Common myeloid progenitor, CD34-positive (primary cell): ENCODE results near the gene MET.

ENCODE experiments used
- CTCF ChIA-PET: fragments of 350-600 bp; sonication (Branson Sonifier 250); formaldehyde crosslinking; loops from one replicate; lab custom pipeline; 2021; ENCODE audit warnings: antibody characterized with exemption; lab: Charles Lee
- POLR2A ChIA-PET: fragments of 350-600 bp; sonication (Branson Sonifier 250); formaldehyde crosslinking; loops from one replicate; lab custom pipeline; 2021; ENCODE audit warnings: antibody characterized with exemption; lab: Charles Lee
- DNase-seq, 3 donors: peaks; one replicate each; pipeline versions ENCODE4 v3.0.0 to v3.0.0-alpha.2; 2013
- H3K27ac ChIP-seq, 2 experiments: 1 replicate in 1 of 2; 2 replicates in 1 of 2; pipeline ENCODE4 v1.7.0; 2013; ENCODE audit warnings: inconsistent platforms in 2 of 2, low read length in 2 of 2, mild to moderate bottlenecking in 2 of 2, low read depth in 1 of 2, moderate library complexity in 1 of 2; ENCODE audit not compliant: severe bottlenecking in 2 of 2, insufficient read depth in 1 of 2, poor library complexity in 1 of 2
- H3K27me3 ChIP-seq, 5 experiments: replicated peaks in 2 of 5; 1 replicate in 3 of 5; 2 replicates in 2 of 5; pipeline versions ENCODE4 v1.6.1 to v1.7.0; 2013; ENCODE audit warnings: low read length in 4 of 5, mild to moderate bottlenecking in 2 of 5, moderate library complexity in 2 of 5, inconsistent platforms in 1 of 5; ENCODE audit not compliant: insufficient read depth in 5 of 5, control insufficient read depth in 4 of 5
- H3K36me3 ChIP-seq, 4 experiments: 1 replicate in 2 of 4; 2 replicates in 2 of 4; pipeline versions ENCODE4 v1.6.1 to v1.7.0; 2013; ENCODE audit warnings: low read length in 3 of 4, control low read depth in 1 of 4, mild to moderate bottlenecking in 1 of 4; ENCODE audit not compliant: control insufficient read depth in 4 of 4, insufficient read depth in 4 of 4
- H3K4me1 ChIP-seq, 4 experiments: 1 replicate in 3 of 4; 2 replicates in 1 of 4; pipeline versions ENCODE4 v1.6.1 to v1.7.1; 2013; ENCODE audit warnings: low read length in 3 of 4, mild to moderate bottlenecking in 3 of 4, control low read depth in 1 of 4, inconsistent platforms in 1 of 4, moderate library complexity in 1 of 4; ENCODE audit not compliant: control insufficient read depth in 4 of 4, insufficient read depth in 4 of 4; ENCODE audit errors: control extremely low read depth in 1 of 4
- H3K4me3 ChIP-seq, 7 experiments: 1 replicate in 4 of 7; 2 replicates in 3 of 7; pipeline versions ENCODE4 v1.5.1 to v1.7.0; 2013; ENCODE audit warnings: mild to moderate bottlenecking in 7 of 7, low read length in 6 of 7, moderate library complexity in 6 of 7, inconsistent platforms in 2 of 7, low read depth in 2 of 7, control low read depth in 1 of 7; ENCODE audit not compliant: insufficient read depth in 4 of 7, control insufficient read depth in 1 of 7; ENCODE audit errors: extremely low read depth in 1 of 7
- H3K9me3 ChIP-seq, 5 experiments: 1 replicate in 4 of 5; 2 replicates in 1 of 5; pipeline versions ENCODE4 v1.6.1 to v1.7.1; 2013; ENCODE audit warnings: low read length in 4 of 5, mild to moderate bottlenecking in 2 of 5, inconsistent platforms in 1 of 5, low read depth in 1 of 5, moderate library complexity in 1 of 5; ENCODE audit not compliant: control insufficient read depth in 4 of 5, insufficient read depth in 2 of 5; ENCODE audit errors: control extremely low read depth in 1 of 5
- WGBS: methylation state at CpG from one replicate; pipeline ENCODE4 v1.1.5; 2013; ENCODE audit not compliant: insufficient coverage; 5-methylcytosine and 5-hydroxymethylcytosine counted together

The MET gene

GRCh38 chr7:116785843-116786242 is 113.8 kb downstream of the MET start:
- H3K9me3 ChIP-seq: no peaks in the 10 kb centered on the region
- CTCF ChIA-PET: interaction anchor here (1.0 to 2.5 kb wide), 5 partner anchors 9 to 526 kb away, joined by 3 to 14 read pairs (median 4); no protein-coding TSS in a partner anchor
- no peaks in the 10 kb centered on the region for H3K27me3 ChIP-seq
- H3K4me3 ChIP-seq: no peak overlapping the region
- no peak overlapping the region for H3K27ac ChIP-seq
- POLR2A ChIA-PET: no interaction called here
- no peaks in the 10 kb centered on the region for H3K4me1 ChIP-seq
- no peak for DNase-seq
- no peaks in the 10 kb centered on the region for H3K36me3 ChIP-seq

- peak; percentile 43 to 70 (median 69) for DNase-seq
Observed at GRCh38 chr7:116786791-116787443, 114.9 kb downstream of the MET start.

GRCh38 chr7:116787881-116788280 is 115.9 kb downstream of the MET start:
- no CpG with 5 or more reads among the region's 2 CpGs for WGBS
- ChIA-PET POLR2A (no interaction called here), CTCF (interaction anchor here (1.0 to 1.7 kb wide), 2 partner anchors 154 to 196 kb away, joined by 3 to 11 read pairs; no protein-coding TSS in a partner anchor)

More at GRCh38 chr7:116786791-116787443, 114.9 kb downstream of the MET start:
- Histone ChIP-seq H3K4me1 (no peaks in the 10 kb centered on the region), H3K27me3 (no peaks in the 10 kb centered on the region), H3K4me3 (no peak overlapping the region), H3K27ac (no peak overlapping the region), H3K36me3 (no peaks in the 10 kb centered on the region), H3K9me3 (no peaks in the 10 kb centered on the region)
- 46% methylated on average over 2 of the region's 2 CpGs for WGBS
- ChIA-PET POLR2A (no interaction called here), CTCF (interaction anchor here (0.9 to 2.3 kb wide), 9 partner anchors 11 to 198 kb away, joined by 3 to 13 read pairs (median 3); no protein-coding TSS in a partner anchor)

GRCh38 chr7:116788572-116789197 is 116.7 kb downstream of the MET start:
- ChIA-PET CTCF (interaction anchor here (0.7 to 1.7 kb wide), 2 partner anchors 197 to 529 kb away, joined by 3 to 11 read pairs; no protein-coding TSS in a partner anchor), POLR2A (no interaction called here)
- Histone ChIP-seq H3K4me3 (no peak overlapping the region), H3K9me3 (no peaks in the 10 kb centered on the region), H3K36me3 (no peaks in the 10 kb centered on the region), H3K27me3 (no peaks in the 10 kb centered on the region), H3K4me1 (no peaks in the 10 kb centered on the region), H3K27ac (no peak overlapping the region)
- 90% methylated on average over 2 of the region's 5 CpGs for WGBS
- DNase-seq: no peak

More at GRCh38 chr7:116787881-116788280, 115.9 kb downstream of the MET start:
- H3K27me3 ChIP-seq: no peaks in the 10 kb centered on the region
- no peak overlapping the region for H3K4me3 ChIP-seq
- no peak overlapping the region for H3K27ac ChIP-seq
- H3K36me3 ChIP-seq: no peaks in the 10 kb centered on the region
- H3K4me1 ChIP-seq: no peaks in the 10 kb centered on the region
- DNase-seq: no peak
- H3K9me3 ChIP-seq: no peaks in the 10 kb centered on the region

GRCh38 chr7:116790025-116790424 is 118.0 kb downstream of the MET start:
- 85% methylated on average over 3 of the region's 3 CpGs for WGBS

DNA sequence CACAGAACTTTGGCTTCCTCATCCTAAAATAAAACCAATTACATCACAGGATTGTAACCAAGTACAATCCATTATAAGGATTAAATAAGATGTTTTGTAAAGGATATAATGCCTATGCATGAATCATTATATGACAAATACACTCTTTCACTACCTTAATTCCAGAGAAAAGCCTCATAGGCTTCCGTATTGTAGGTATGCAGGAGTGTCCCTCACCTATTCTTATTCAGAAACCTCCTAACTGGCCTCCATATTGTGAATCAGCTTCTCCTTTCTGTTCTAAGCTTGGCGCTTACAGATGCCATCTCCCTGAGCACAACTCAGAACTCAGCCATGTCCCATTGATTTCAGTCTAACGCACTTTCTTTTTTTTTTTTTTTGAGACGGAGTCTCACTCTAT is 120.8 kb downstream of the MET start:
- Histone ChIP-seq H3K36me3 (no peaks in the 10 kb centered on the region), H3K27me3 (no peaks in the 10 kb centered on the region), H3K4me3 (no peak overlapping the region), H3K4me1 (no peaks in the 10 kb centered on the region), H3K9me3 (no peaks in the 10 kb centered on the region), H3K27ac (no peak overlapping the region)
- DNase-seq: no peak
- POLR2A ChIA-PET: interaction anchor here (0.6 kb wide), 1 partner anchor 79 kb away, joined by 3 read pairs; no protein-coding TSS in a partner anchor
- CTCF ChIA-PET: interaction anchor here (1.3 kb wide), 3 partner anchors 13 to 202 kb away, joined by 3 to 4 read pairs (median 3); no protein-coding TSS in a partner anchor
- 100% methylated on average over 3 of the region's 4 CpGs for WGBS

More at GRCh38 chr7:116790025-116790424, 118.0 kb downstream of the MET start:
- ChIA-PET POLR2A (no interaction called here), CTCF (interaction anchor here (0.9 to 1.0 kb wide), 2 partner anchors 12 to 27 kb away, joined by 3 read pairs; no protein-coding TSS in a partner anchor)
- no peaks in the 10 kb centered on the region for H3K4me1 ChIP-seq
- no peaks in the 10 kb centered on the region for H3K9me3 ChIP-seq
- DNase-seq: no peak
- no peaks in the 10 kb centered on the region for H3K36me3 ChIP-seq
- H3K4me3 ChIP-seq: no peak overlapping the region
- H3K27ac ChIP-seq: no peak overlapping the region
- H3K27me3 ChIP-seq: no peaks in the 10 kb centered on the region
